H9 (cell line): ENCODE data around the gene NKD2. TPM values are rescaled to one million over a fixed set of nuclear protein-coding genes. Genes with fewer than 3 reads are reported as not detected.

Experiments used
- DNase-seq: peaks from one replicate; pipeline ENCODE4 v3.0.0-alpha.2; 2017
- H2AFZ ChIP-seq: one replicate; pipeline ENCODE4 v1.6.1; 2013; ENCODE audit warnings: mild to moderate bottlenecking, low read length, control low read depth, moderate library complexity
- H2AK5ac ChIP-seq: 2 replicates; pipeline ENCODE4 v1.6.1; 2013; ENCODE audit warnings: low read length, control low read depth, mixed read lengths; ENCODE audit not compliant: insufficient read length
- H2BK120ac ChIP-seq: one replicate; pipeline ENCODE4 v1.6.1; 2013; ENCODE audit warnings: low read depth, mild to moderate bottlenecking, low read length, control low read depth, inconsistent platforms; ENCODE audit not compliant: poor library complexity, severe bottlenecking
- H2BK12ac ChIP-seq: 2 replicates; pipeline ENCODE4 v1.6.1; 2013; ENCODE audit warnings: low read length, control low read depth, mixed read lengths, low read depth; ENCODE audit not compliant: insufficient read length
- H2BK15ac ChIP-seq: 2 replicates; pipeline ENCODE4 v1.6.1; 2013; ENCODE audit warnings: low read depth, low read length, control low read depth
- H2BK20ac ChIP-seq: one replicate; pipeline ENCODE4 v1.6.1; 2013; ENCODE audit warnings: low read depth, mild to moderate bottlenecking, low read length, control low read depth, inconsistent platforms; ENCODE audit not compliant: poor library complexity, severe bottlenecking
- H2BK5ac ChIP-seq: 2 replicates; pipeline ENCODE4 v1.6.1; 2013; ENCODE audit warnings: low read length, control low read depth, mixed read lengths; ENCODE audit not compliant: insufficient read length
- H3K14ac ChIP-seq: 2 replicates; pipeline ENCODE4 v1.6.1; 2013; ENCODE audit warnings: low read length, control low read depth; ENCODE audit not compliant: insufficient read depth
- H3K18ac ChIP-seq: 2 replicates; pipeline ENCODE4 v1.6.1; 2013; ENCODE audit warnings: low read depth, mild to moderate bottlenecking, mixed read lengths, low read length, control low read depth; ENCODE audit not compliant: insufficient read length
- H3K23ac ChIP-seq: 2 replicates; pipeline ENCODE4 v1.6.1; 2013; ENCODE audit warnings: low read length, control low read depth, mixed read lengths, low read depth; ENCODE audit not compliant: insufficient read length
- H3K23me2 ChIP-seq: 2 replicates; pipeline ENCODE4 v1.6.1; 2013; ENCODE audit warnings: low read depth, mild to moderate bottlenecking, mixed read lengths, low read length, control low read depth; ENCODE audit not compliant: insufficient read length, poor library complexity, severe bottlenecking
- H3K27ac ChIP-seq: 2 replicates; pipeline ENCODE4 v1.5.1; 2013; ENCODE audit warnings: low read length, control low read depth, mixed read lengths, low read depth; ENCODE audit not compliant: insufficient read length
- H3K27me3 ChIP-seq: 2 replicates; pipeline ENCODE4 v1.6.1; 2013; ENCODE audit warnings: low read length, control low read depth, inconsistent platforms; ENCODE audit not compliant: insufficient read depth
- H3K4ac ChIP-seq: 2 replicates; pipeline ENCODE4 v1.6.1; 2013; ENCODE audit warnings: low read depth, mild to moderate bottlenecking, control low read depth, inconsistent platforms, low read length, moderate library complexity
- H3K4me1 ChIP-seq: 2 replicates; pipeline ENCODE4 v1.6.1; 2013; ENCODE audit warnings: low read length, control low read depth, inconsistent platforms; ENCODE audit not compliant: insufficient read depth
- H3K4me2 ChIP-seq: 2 replicates; pipeline ENCODE4 v1.6.1; 2013; ENCODE audit warnings: low read length, control low read depth, mixed read lengths; ENCODE audit not compliant: insufficient read length, insufficient read depth
- H3K56ac ChIP-seq: 2 replicates; pipeline ENCODE4 v1.6.1; 2013; ENCODE audit warnings: low read depth, mild to moderate bottlenecking, mixed read lengths, low read length, control low read depth; ENCODE audit not compliant: insufficient read length
- H3K79me1 ChIP-seq: 2 replicates; pipeline ENCODE4 v1.6.1; 2013; ENCODE audit warnings: low read depth, mild to moderate bottlenecking, moderate library complexity, low read length, control low read depth, inconsistent platforms; ENCODE audit not compliant: insufficient read depth, poor library complexity, severe bottlenecking
- H3K79me2 ChIP-seq: 2 replicates; pipeline ENCODE4 v1.6.1; 2013; ENCODE audit warnings: low read length, control low read depth, inconsistent platforms; ENCODE audit not compliant: insufficient read depth
- H3K9ac ChIP-seq: 2 replicates; pipeline ENCODE4 v1.6.1; 2013; ENCODE audit warnings: low read length, control low read depth, mixed read lengths; ENCODE audit not compliant: insufficient read length; ENCODE audit errors: extremely low read depth
- H3K9me3 ChIP-seq: one replicate; pipeline ENCODE4 v1.6.1; 2013; ENCODE audit warnings: low read depth, low read length, inconsistent platforms; ENCODE audit not compliant: control insufficient read depth
- H3T11ph ChIP-seq: one replicate; pipeline ENCODE4 v1.6.1; 2013; ENCODE audit warnings: mild to moderate bottlenecking, low read length, control low read depth, inconsistent platforms
- H4K20me1 ChIP-seq: one replicate; pipeline ENCODE4 v1.6.1; 2013; ENCODE audit not compliant: control insufficient read depth, insufficient read length, insufficient read depth
- H4K5ac ChIP-seq: 2 replicates; pipeline ENCODE4 v1.6.1; 2013; ENCODE audit warnings: low read depth, mild to moderate bottlenecking, mixed read lengths, low read length, control low read depth; ENCODE audit not compliant: insufficient read length
- H4K8ac ChIP-seq: replicated peaks from 2 replicates; pipeline ENCODE4 v1.6.1; 2013; ENCODE audit warnings: low read length, control low read depth, mixed read lengths, low read depth; ENCODE audit not compliant: insufficient read length
- H4K91ac ChIP-seq: 2 replicates; pipeline ENCODE4 v1.6.1; 2013; ENCODE audit warnings: low read depth, mild to moderate bottlenecking, moderate library complexity, mixed read lengths, low read length, control low read depth; ENCODE audit not compliant: insufficient read length
- H3K27ac Mint-ChIP-seq, 3 experiments: 2 replicates in 2 of 3; 3 replicates in 1 of 3; pipeline ENCODE4 v1.8.0; 2020 to 2021; ENCODE audit warnings: mixed read lengths in 3 of 3, mild to moderate bottlenecking in 1 of 3, moderate library complexity in 1 of 3
- H3K27me3 Mint-ChIP-seq: 2 replicates; pipeline ENCODE4 v1.8.0; 2021; ENCODE audit warnings: low read depth, mild to moderate bottlenecking, moderate library complexity, mixed read lengths
- H3K36me3 Mint-ChIP-seq, 3 experiments: 2 replicates in 2 of 3; 3 replicates in 1 of 3; pipeline ENCODE4 v1.8.0; 2020 to 2021; ENCODE audit warnings: low read depth in 3 of 3, mixed read lengths in 3 of 3; ENCODE audit not compliant: insufficient read depth in 1 of 3
- H3K4me1 Mint-ChIP-seq, 2 experiments: 2 replicates each; pipeline ENCODE4 v1.8.0; 2020; ENCODE audit warnings: mixed read lengths in 2 of 2
- H3K4me3 Mint-ChIP-seq, 2 experiments: 2 replicates in 1 of 2; 3 replicates in 1 of 2; pipeline ENCODE4 v1.8.0; 2020 to 2021; ENCODE audit warnings: mild to moderate bottlenecking in 2 of 2, mixed read lengths in 2 of 2, moderate library complexity in 1 of 2
- H3K9me3 Mint-ChIP-seq, 2 experiments: 2 replicates in 1 of 2; 3 replicates in 1 of 2; pipeline ENCODE4 v1.8.0; 2020; ENCODE audit warnings: mild to moderate bottlenecking in 2 of 2, mixed read lengths in 2 of 2, moderate library complexity in 1 of 2
- CTCF ChIP-seq: fragments of 200-600 bp; sonication (generic); conservative IDR thresholded peaks from 3 replicates; pipeline ENCODE4 v1.8.0; 2021; ENCODE audit warnings: antibody characterized with exemption, mild to moderate bottlenecking
- WGBS: extraction: QIAGEN DNeasy Blood & Tissue Kit; methylation state at CpG from one replicate; pipeline ENCODE4 v1.1.7; 2013; ENCODE audit warnings: missing lambda C conversion rate, low lambda C conversion rate, mixed read lengths; ENCODE audit not compliant: insufficient read length; ENCODE audit errors: extremely low coverage; 5-methylcytosine and 5-hydroxymethylcytosine counted together
- total RNA-seq: library from RNA; stranded (reverse); gene quantifications from 2 replicates; pipeline ENCODE4 v1.2.1, GENCODE V29; 2021

NKD2 gene
- total RNA-seq, 1 experiment from 2014 or later: 7.3 TPM

- Mint-ChIP-seq H3K27me3 (no peaks in the 10 kb centered on the region), H3K36me3 (peaks cover 6 to 40% (median 32%) of the 10 kb centered on the region in 3 experiments), H3K9me3 (no peaks in the 10 kb centered on the region), H3K4me3 (no peak overlapping the region), H3K27ac (peak overlapping the region in 1 of 3 experiments; percentile 34; a peak in 1 of 7 replicates), H3K4me1 (no peaks in the 10 kb centered on the region)
- Histone ChIP-seq H3K56ac (no peak overlapping the region), H3K9ac (no peak overlapping the region), H4K5ac (no peak overlapping the region), H3K18ac (no peak overlapping the region), H3K79me2 (no peaks in the 10 kb centered on the region), H3K9me3 (no peaks in the 10 kb centered on the region), H3K4ac (no peak overlapping the region), H3K14ac (no peak overlapping the region; the same call in 1 of the 2 replicates), H4K8ac (no peak overlapping the region), H2BK20ac (no peak overlapping the region), H2AK5ac (no peak overlapping the region), H2BK12ac (no peak overlapping the region), H3K4me2 (no peak overlapping the region), H4K91ac (no peak overlapping the region), H2BK5ac (no peak overlapping the region), H2BK15ac (no peak overlapping the region), H4K20me1 (no peaks in the 10 kb centered on the region), H3K4me1 (no peaks in the 10 kb centered on the region), H3K27ac (no peak overlapping the region), H2BK120ac (no peak overlapping the region), H2AFZ (no peak overlapping the region), H3K27me3 (no peaks in the 10 kb centered on the region), H3K79me1 (no peaks in the 10 kb centered on the region), H3K23me2 (no peaks in the 10 kb centered on the region), H3K23ac (no peak overlapping the region), H3T11ph (no peak overlapping the region)
- DNase-seq: no peak
- no peak for TF ChIP-seq CTCF
- WGBS: no CpG with 5 or more reads among the region's 27 CpGs
These were observed 48.2 kb downstream of the NKD2 start for GRCh38 chr5:1056611-1057484.
